PFSK-1 (cell line): ENCODE results near the gene RBM20.
A peak's percentile ranks its signal among the peaks of the same experiment; 100 is the strongest.

ENCODE experiments used
- FOXP2 ChIP-seq: optimal IDR thresholded peaks from 2 replicates; pipeline ENCODE3; 2011; ENCODE audit warnings: borderline replicate concordance, control low read depth, inconsistent platforms; ENCODE audit not compliant: insufficient read depth; ENCODE audit errors: extremely low read length, extremely low read depth
- POLR2AphosphoS5 ChIP-seq: IDR thresholded peaks from 2 replicates; pipeline ENCODE4 v1.6.1; 2012; ENCODE audit warnings: low read depth, mild to moderate bottlenecking, control low read depth, low read length, moderate library complexity
- REST ChIP-seq, 2 experiments: IDR thresholded peaks; 2 replicates each; pipeline versions ENCODE4 v1.6.1 to v1.8.0; 2011 to 2012; ENCODE audit warnings: low read depth in 2 of 2, low read length in 2 of 2, control low read depth in 1 of 2, inconsistent platforms in 1 of 2, mild to moderate bottlenecking in 1 of 2, moderate library complexity in 1 of 2; ENCODE audit not compliant: insufficient read depth in 1 of 2
- SIN3A ChIP-seq: IDR thresholded peaks from 2 replicates; pipeline ENCODE4 v1.6.1; 2012; ENCODE audit warnings: mild to moderate bottlenecking, low read length, moderate library complexity, borderline replicate concordance; ENCODE audit not compliant: insufficient read depth
- TAF1 ChIP-seq: IDR thresholded peaks from 2 replicates; pipeline ENCODE4 v1.6.1; 2012; ENCODE audit warnings: low read length, control low read depth, borderline replicate concordance; ENCODE audit not compliant: insufficient read depth

RBM20 gene

DNA sequence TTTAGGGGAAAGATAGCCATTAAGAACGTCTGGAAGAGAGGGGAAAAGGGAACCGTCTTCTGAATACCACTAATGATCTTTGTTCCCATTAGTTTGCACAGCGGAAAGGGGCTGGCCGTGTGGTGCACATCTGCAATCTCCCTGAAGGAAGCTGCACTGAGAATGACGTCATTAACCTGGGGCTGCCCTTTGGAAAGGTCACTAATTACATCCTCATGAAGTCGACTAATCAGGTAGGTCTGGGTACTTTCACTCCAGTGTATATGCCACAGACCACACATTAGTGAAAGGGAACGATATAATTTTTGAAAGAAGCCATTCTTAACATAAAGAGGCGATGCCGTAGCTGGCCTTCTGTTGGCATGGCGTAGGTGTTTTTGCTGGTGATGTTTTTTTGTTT, 153.3 kb downstream of the RBM20 start:
- TF ChIP-seq POLR2AphosphoS5 (no peak), TAF1 (no peak), FOXP2 (no peak), REST (IDR thresholded peaks at IDR 0.05; ENCODE audit: insufficient read depth in 1 of 2, low read depth in 2 of 2, low read length in 2 of 2) (no peak), SIN3A (no peak)

DNA sequence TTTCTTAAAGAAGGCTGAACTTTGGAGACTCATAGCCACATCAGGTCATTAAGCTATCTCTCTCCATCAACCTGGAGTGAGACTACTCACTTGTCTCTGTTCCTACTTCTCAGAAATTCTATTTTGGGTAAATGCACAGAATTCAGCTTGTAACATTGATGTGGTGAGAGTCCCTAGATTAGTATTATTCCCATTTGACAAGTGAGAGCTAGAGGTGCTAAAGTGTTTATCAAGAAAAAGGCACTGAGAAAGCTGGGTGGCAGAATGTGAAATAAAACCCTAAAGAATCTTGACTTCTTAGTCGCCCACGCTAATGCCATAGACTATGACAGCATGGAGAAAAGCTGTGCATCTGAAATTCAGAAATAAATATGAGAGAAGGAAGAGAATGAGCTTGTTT, 154.2 kb downstream of the RBM20 start:
- TF ChIP-seq REST (IDR thresholded peaks at IDR 0.05; ENCODE audit: insufficient read depth in 1 of 2, low read depth in 2 of 2, low read length in 2 of 2): no peak
- no peak for TF ChIP-seq FOXP2
- no peak for TF ChIP-seq POLR2AphosphoS5
- TF ChIP-seq SIN3A: no peak
- no peak for TF ChIP-seq TAF1

DNA sequence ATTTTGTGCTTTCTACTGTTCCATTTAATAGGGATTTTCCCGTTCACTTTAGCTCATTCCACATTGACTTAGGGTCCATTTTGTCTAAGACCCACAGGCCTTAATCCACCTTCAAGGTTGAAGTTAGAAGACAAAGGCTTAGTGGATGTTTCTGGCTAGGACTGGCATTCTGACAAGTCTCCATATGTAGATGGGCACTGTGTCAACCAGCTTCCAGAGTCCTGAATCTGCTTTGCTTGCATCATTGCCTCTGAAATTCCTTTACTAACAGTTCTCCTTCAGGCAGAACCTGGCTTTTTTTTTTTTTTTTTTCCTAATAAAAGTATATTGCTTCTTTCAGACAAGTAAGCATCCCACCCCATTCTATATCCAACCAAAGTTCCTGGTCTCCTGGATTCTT, 158.0 kb downstream of the RBM20 start:
- no peak for TF ChIP-seq FOXP2
- TF ChIP-seq POLR2AphosphoS5: no peak

GRCh38 chr10:110802551-110803238, 158.6 kb downstream of the RBM20 start:
- TF ChIP-seq SIN3A: peak; percentile 73; the same call in 1 of the 2 replicates
- TF ChIP-seq TAF1: no peak
- TF ChIP-seq FOXP2: peak; percentile 32
- TF ChIP-seq REST (IDR thresholded peaks at IDR 0.05; ENCODE audit: insufficient read depth in 1 of 2, low read depth in 2 of 2, low read length in 2 of 2): peak in 1 of 2 experiments; percentile 45; a peak in 1 of 4 replicates

- TF ChIP-seq SIN3A (no peak), POLR2AphosphoS5 (no peak), TAF1 (no peak), REST (IDR thresholded peaks at IDR 0.05; ENCODE audit: insufficient read depth in 1 of 2, low read depth in 2 of 2, low read length in 2 of 2) (no peak), FOXP2 (no peak)
Measured at GRCh38 chr10:110803239-110803749, 159.2 kb downstream of the RBM20 start.
